Stimulated activated CD4-positive, alpha-beta T cell treated with anti-CD3 and anti-CD28 coated beads, Interleukin-4, amount 100 ng/mL, for 4 hours (primary cell): Measurements from ENCODE around the gene EHD4.

ENCODE experiments used
- DNase-seq, 2 experiments: peaks; one replicate each; pipeline ENCODE4 v3.0.0-alpha.2; 2020

EHD4 gene

DNA sequence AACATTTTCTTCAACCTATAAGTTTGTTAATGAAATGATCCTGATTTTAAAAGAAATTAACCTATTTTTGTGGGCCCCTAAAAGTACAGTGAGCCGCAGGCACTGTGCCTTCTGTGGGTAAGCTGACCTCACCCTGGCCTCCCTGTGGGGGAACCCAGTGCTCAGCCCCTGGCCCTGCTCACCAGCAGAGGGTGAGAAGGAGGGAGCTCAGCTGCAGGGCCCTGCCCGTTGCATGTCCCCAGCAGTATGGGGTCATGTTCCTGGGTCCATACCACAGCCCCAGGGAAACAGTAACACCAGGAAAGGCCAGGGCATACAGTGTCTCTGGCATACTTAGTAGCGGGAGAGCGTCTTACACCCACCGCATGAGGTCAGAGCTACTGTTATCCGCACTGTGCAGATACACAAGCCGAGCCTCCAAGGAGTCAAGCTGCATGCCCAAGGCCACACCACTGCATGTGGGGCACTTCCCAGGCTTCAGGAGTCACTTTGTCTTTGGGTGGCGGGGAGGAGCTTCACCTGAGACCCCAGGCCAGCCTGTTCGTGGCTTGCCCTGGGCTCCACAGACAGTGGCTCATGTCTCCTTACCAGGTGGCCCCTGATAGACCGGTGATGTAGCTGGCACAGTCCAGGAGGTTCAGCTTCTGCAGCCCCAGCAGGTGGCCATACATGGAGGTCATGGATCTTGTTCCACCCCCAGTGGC is 22.6 kb upstream of the EHD4 start:
- no peak for DNase-seq

DNA sequence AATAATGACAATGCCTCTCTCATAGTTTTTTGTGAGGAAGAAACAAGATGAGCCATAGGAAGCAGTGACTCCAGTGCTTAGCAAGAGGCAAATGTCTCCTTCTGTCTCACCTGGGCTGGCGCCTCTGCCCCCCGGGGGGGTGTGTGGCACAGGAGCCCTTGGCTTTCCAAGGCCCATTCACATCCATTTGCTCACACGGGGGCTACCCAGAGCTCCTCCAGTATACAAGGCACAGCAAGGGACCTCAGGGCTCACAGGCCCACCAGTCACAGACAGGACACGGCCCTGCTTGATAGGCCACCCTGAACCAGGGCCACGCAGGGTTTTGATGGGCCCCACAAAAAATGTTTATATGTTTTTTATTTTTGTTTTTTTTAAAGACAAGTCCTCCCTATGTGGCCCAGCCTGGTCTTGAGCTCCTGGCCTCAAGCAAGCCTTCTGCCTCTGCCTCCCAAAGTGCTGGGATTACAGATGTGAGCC is 21.9 kb upstream of the EHD4 start:
- no peak for DNase-seq

DNA sequence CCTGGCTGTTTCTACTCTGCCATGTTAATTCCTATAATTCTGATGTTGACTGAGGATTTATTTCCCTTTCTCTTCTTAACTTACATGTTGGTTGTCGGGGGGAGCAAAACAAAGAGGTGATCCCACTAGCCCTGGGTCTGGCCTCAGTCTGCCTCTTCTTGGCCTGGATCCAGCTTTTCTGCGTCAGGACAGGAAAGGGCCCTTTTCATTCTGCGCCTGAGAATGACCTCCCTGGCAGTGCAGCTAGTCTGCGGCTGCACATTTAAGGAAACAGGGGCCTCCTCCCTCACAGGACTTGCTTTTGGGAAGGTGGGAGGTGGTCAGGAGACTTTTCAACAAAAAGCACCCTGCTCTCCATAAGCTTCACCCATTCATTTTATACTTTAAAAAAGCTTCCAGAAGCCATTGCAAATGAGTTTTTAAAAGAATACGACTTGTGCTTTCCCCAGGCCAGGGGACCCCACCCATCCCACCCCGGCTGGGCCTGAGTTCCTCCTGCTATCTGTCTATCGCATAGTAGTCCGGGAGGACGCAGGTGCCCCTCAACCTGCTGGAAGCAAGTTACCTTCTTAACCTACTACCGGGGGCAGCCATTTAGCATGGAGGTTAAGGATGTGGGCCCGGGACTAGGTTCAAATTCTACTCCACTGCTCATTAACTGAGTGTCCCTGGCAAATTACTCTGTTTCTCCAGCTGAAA is 21.3 kb upstream of the EHD4 start:
- no peak for DNase-seq

DNA sequence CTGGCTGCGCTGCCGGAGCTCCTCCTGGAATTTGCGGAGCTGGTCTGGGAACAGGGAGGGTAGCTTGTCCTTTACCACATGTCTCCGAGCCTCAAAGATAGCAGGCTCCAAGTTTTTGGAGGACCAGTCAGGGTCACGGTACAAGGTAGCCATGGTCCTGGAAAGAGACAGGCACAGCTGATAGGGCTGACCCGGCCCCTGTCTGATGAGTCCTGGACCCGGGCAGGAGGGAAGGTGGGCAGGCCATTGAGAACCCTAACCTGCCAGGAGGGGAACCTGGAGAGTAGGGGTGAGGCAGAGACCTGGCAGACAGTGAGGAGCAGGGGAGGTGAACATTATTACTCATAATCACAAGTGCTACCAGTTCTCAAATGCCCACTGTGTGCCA is 20.4 kb upstream of the EHD4 start:
- DNase-seq = no peak

DNA sequence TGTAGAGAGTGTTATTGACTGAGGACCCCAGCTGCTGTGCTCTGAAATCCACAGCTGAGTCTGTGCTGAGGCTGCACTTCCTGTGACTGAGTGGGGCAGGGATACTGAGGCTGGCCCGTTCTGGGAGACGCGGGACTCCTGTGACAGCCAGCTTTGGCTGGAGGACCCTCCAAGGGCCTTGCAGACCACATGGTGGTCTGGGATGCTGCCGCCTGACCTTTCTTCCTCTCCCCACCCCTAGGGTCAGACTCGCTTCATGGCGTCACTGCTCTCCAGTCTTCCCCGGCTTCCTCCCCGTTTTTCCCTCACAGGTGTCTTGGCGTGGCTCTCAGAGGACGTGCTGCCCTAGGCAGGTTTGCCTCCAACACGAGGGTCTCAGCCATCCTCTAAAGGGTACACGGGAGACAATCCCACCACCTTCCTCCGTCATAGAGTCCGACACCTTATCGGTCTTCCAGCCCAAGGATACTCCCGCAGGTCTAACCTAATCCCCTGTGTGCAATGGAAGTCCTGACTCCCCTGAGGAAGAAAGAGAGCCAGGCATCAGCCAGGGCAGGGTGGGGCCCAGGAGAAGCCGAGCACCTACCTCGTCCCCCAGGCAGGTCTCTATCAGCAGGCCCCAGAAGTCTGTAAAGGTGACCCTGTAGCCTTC is 19.9 kb upstream of the EHD4 start:
- no peak for DNase-seq

DNA sequence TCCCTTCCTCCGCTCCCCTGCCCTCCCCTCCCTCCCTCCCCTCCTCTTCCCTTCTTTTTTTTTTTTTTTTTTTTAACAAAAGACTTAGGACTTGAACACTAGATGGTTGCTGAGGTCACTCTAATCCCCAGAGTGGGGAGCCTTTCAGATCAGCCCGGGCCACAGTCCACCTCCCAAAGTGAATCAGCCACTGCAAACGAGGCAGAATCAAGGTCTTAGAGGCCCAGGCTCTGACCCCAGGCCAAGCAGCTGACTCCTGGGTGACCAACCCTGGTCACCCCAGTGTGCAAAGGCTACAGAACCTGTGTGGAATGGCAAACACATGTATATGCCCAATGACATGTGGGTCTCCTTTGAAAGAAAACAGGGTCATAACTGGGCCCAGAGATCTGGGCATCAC is 18.3 kb upstream of the EHD4 start:
- DNase-seq = no peak

DNA sequence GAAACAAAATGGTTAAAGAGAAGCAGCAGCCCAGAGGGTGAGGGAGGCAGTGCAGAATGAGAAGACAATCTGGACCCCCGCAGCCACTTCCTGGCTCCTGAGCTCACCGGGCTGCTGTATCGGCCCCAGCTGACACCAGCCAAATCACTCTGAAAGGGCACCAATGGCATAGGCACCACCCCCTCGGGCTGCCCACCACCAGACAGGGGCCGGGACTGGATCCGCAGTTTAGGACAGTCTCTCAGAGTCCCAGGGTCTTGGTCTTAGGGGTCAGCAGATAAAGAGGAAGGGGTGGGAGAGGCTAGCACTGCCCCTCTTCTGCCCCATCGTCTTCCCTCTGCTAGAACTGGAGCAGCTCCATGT is 17.9 kb upstream of the EHD4 start:
- DNase-seq = no peak

DNA sequence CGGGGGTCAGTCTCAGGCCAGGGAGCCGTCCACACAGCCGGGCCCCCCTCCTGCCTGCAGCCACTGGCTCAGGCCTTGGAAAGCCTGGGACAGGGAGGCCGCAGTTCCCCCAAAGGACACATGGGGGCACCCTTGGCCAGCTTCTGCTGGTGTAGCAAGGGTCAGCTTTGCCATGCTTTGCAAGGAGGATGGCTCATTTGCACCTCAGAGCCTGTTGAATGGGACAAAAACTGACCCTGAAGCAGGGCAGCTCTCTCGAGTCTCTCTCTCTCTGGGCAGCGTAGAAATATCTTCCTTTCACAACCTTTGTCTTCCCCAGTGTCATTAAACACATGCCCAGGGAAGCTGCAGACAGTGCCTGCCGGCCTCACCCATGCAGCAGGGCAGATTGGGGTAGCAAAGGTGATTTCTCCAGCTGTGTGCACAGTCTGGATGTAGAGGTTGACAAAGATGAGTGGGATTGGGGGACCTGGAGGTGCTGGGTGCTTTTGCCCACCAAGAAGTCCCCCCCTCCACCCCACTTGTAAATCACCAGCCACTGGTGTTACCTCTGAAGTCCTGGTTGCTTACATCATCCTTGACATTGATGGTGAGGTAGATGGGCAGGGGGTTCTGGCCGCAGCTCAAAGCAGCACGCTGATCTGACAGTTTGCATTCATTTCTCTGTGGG is 17.4 kb upstream of the EHD4 start:
- DNase-seq = peak; percentile 73 to 85

DNA sequence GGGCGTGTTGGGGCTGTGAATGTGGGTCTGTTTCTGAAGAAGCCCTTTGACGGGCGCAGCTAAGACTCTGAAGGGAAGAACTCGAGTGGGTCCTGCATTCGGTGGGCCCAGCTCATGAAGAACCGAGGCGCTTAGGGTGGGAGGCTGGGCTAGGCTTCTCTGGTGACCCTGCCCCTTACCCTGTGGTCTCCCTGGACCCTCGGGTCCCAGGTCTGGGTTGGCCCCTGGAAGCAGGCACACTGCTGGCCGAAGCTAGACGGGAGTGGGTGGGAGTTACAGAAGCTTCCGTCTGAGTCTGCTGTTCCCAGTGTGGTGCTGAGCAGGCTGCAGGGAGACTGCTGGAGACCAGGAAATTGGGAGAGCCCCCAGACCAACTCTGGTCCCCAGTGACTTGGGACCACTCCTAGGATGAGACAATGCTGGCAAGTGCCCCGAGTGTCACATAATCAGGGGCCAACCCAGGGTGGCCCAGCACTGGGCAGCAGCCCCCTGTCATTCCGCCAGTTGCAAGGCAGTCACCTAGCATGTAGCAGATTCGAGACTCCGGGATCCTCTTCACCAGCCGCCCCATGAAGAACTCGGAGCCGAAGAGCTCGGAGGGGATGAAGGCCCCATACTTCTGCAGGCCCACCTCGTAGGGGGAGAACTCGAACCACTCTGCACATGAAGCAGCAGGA is 16.7 kb upstream of the EHD4 start:
- DNase-seq = no peak

DNA sequence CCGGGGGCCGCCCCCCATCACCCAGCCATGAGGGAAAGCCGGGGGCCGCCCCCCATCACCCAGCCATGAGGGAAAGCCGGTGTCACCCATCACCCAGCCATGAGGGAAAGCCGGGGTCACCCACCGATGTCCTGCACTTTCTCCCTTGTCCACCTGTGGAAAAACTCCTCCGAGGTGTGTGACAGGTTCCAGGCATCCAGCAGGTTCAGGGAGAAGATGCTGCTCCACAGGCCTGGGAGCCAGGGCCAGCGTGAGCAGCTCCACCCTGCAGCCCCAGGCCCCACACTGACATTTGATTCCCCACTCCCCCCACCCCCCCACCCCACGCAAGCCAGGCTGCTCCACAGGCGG is 15.5 kb upstream of the EHD4 start:
- no peak for DNase-seq

DNA sequence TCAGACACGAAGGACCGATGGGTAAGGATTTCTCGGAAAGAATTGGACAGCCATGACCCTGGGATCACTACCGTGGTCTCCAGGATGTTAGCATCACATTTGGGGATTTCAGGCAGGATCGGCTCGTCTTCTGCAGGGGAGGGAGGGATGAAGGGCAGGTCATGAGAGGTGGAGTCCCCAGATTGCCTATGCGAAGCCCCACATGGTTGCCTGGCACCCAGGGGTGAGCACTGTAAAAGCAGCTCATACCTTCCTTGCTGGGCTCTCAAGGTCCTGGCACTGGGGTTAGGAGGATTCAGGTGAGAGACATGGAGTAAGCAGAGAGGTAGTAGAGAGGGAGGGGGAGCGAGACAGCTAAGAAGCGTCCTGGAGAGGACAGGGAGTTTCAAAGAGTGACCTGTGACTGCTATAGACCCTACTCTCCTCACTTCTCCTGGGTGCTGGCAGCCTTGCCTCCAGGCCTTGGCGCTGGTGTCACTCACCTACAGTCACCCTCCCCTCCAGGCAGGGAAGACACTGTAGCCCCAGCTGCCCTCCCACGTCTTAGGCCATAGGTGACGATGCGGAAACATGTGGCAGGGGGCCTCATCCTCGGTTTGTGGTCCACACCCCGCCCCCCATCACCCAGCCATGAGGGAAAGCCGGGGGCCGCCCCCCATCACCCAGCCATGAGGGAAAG is 15.0 kb upstream of the EHD4 start:
- DNase-seq = no peak

DNA sequence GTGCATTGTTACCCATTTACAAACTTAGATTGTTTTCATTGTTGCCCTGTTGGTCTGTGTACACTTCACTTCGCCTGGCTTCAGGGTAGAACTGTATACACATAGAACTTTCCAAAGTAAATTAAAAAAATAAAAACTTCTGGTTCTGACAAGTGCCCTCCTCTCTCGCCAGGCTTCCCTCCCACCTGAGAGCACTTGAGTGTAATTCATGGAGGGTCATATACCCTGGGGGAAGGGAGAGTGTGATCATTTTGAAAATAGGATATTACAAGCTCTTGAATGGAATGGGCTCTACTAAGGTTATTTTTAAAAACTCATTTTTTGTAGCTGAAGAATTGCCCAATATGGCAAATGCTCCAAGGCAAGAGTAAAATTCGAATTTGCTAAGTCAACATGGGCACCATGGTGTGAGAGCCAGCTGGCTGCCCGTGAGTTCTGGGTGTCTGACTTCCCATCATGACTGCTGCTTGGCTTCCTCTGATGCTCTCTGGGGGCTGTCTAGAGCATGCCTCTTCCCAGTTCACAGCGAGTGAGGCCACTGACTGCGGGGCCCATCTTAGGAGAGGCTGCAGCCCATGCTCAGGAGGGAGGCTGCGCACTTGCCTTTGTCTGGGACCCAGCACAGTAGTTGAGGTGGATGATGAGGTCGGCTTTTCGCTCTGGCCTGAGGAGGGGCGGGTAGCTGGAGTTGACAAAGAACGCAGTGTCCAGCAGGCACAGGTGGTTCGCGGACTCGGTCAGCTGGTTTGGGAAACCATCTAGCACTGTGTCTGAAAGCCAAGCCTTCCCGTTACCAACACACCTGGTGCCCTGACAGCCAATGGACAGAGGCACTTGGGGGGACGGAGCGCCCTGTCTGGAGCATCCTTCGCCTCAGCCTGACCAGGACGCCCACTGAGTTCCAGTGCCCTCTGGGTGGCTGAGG is 13.1 kb upstream of the EHD4 start:
- no peak for DNase-seq

DNA sequence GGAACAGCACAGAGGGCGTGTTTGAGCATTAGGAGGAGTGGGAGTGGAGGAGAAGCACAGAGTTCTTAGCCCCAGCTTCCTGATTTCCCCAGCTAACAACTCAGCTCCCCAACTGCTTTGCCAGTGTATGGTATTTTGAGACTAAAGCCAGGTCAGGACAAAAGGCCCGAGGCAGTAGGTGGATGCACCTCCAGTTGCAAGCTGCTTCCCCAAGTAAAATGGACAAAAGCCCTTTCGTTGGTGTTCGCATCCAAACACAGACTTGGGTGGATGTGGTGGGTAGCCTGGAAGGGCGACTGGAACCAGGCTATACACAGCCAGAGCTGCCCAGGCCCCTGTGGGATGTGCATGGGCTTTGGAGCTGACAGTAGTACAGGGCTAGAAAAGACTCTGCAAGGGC is 12.3 kb upstream of the EHD4 start:
- DNase-seq = no peak

DNA sequence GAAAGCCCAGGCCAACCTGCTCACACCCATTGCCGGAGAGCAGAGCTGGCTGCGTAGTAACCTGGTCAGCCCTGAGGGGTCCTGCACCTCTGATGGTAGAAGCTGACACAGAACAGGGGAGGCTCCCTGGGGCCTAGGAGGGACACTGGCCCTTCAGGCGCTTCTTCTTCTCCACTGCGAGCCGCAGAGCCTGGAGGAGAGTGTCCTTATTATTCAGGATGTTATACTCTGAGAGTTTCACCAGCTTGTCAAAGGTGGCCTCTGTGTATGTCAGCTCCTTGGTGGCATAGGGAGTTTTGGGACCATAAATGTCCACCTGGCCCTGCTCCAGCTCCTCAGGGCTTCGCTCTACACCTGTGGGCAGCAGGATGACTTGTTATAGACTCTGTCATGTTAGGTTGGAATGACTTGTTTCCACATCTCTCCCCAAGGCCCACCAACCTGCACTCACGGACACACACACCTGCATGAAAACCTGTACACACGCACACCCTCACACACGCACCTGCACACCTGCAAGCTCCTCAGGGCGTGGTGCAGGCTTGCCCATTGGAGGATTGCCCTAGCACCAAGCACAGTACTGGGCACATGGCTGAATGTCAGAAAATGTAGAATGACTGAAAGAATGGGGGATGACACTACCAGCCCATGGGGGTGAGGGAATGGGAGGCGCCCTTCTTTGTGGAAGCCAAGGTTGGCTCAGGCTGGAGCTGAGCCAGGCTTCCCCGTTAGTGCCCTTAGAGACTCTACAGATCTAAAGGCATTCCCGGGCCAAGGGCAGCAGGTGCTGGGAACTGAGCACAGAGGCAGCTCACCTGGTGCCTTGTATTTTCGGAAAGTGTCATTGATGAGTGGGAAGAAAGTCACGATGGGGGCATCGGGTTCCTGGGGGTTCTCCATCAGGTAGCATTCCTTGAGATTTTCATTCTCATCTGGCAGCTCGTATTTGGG is 11.5 kb upstream of the EHD4 start:
- DNase-seq = no peak

DNA sequence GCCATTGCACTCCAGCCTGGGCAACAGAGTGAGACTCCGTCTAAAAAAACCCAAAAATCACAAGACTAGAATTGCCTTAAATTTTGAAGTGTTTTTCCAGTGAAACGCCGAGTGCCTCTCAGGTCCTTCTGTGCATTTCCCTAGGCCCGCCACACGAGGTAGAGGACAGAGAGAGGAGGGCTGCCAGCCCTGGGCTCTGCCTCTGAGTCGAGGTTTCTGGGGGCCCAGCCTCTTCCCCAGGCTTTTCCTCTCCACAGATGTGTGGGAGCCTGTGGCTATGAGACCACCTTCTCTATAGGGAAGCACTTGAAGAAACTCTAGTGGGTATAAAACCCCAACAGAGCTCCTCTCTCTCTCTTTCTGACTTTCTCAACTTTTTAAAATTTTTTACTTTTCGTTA is 10.9 kb upstream of the EHD4 start:
- DNase-seq = no peak

DNA sequence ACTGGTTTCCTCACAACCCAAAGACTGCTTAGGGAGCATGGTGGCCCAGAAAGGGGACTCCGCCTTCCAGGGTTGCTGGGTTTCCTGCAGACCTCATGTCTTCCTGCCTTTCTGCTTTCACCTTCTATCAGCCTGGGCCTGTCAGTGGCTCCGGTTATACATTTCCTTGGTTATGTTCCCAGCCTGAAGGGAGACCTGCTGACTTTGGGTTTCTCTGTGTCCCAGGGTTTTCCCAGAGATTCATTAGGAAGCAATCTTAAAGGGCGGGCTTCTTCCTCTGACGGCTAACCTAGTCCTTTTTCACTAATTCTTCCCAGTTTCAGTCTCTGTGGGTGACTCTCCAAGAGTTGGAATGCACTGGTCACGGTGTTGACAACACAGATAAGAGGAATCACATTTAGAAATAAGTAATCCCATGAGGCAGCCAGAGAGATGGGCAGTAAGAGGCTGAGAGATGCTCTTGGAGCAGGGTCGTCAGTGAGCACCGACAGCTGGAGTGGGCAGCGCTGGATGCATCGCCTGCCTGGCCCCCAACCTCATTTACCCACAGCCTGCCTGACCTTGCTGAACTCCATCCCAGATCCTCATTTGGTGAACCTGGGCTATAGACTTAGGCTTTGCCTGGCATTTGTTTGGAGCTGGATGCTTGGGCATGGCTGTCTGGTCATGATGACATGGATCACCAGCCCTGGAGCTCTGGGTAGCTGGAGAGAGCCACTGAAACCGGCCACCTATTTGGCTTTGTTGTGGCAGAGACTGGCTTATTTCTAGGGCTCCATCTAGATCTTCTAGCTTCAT is 10.0 kb upstream of the EHD4 start:
- no peak for DNase-seq

DNA sequence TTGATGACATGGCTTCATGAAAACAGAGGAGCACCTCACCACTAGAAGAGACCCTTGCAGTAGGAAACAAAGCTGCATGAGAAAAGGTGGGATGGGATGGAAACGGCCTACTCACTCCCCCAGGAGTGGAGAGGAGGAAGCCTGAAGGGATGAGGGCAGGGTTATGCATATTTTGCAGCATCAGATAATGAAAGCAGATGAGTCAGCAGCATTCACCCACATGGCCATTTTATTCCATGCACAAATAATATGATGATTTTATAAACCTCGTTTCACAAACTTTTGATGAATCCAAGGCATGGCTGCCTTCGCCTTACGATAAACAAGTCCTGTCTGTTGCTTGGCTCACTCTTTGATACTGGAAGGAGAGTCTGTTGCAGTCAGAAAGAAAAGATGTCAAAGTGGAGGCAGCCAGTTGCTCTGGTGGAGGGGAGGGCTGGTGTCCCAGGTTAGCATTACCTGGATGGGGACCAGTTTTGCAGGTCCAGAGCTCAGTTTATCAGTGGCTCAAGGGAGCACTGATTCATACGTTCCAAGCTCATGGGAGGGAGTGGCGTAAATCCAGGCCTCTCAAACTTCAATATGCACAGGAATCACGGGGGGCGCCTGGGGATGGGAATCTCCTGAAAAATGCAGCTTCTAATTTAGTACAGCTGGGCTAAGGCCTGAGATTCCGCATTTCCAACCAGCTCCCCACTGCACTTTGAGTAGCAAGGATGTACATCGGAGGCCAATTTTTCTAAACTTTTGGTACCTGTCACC is 9.2 kb upstream of the EHD4 start:
- DNase-seq = no peak

DNA sequence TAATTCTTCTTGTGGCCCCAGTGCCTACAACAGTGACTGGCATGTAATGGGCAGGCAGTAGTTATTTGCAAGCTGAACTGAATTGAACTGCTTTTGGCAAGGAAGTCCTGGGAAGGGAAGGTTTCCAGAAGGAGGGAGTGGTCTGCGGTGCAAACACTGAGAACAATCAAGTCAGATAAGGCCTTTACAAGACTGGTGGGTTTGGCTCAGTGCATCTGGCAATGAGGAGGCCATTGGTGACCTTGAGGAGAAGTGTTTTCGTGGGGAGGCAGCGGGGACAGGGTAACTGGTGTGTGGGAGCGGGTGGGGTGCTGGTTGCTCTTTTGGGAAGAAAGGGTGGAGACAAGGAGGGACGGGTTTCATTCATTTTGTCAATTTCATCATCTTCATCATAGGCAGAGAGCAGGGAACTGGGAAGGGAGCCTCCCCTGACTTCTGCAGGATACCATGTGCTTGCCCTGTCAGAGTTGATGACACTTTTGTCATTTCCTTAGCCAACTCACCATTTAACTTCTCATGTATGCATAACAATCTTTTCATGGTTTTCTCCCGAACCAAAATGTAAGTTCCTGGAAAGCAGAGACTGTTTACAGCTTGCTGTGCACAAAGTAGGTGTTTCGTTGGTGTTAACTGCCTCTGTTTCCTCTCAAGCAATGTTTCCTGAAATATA is 8.4 kb upstream of the EHD4 start:
- DNase-seq = no peak
